Sigmoid colon (tissue), 4 donors: Measurements from ENCODE around the gene FREY1.

Experiments used
- CTCF ChIP-seq, 4 experiments: fragments of 450-650 bp in 3 of 4; fragments of 200-600 bp in 1 of 4; IDR thresholded peaks; one replicate each; pipeline ENCODE4 v1.5.1; 2016 to 2019; ENCODE audit warnings: antibody characterized with exemption in 4 of 4, mild to moderate bottlenecking in 3 of 4, moderate library complexity in 2 of 4
- EP300 ChIP-seq, 4 donors: sonication (generic); formaldehyde crosslinking; IDR thresholded peaks; one replicate each; pipeline ENCODE4 v1.6.1; 2017; ENCODE audit warnings: antibody characterized with exemption in 4 of 4
- POLR2A ChIP-seq, 2 donors: fragments of 450-650 bp; IDR thresholded peaks; one replicate each; pipeline ENCODE4 v1.6.1; 2016; ENCODE audit warnings: antibody characterized with exemption in 2 of 2, mild to moderate bottlenecking in 2 of 2, moderate library complexity in 2 of 2
- POLR2AphosphoS5 ChIP-seq, 4 donors: sonication (generic); formaldehyde crosslinking; IDR thresholded peaks; one replicate each; pipeline ENCODE4 v1.6.1; 2017; ENCODE audit warnings: antibody characterized with exemption in 4 of 4

GRCh38 chr11:45932217-45932616 is 25.1 kb upstream of the FREY1 start:
- no peak for TF ChIP-seq POLR2A (IDR thresholded peaks at IDR 0.05)
- no peak for TF ChIP-seq CTCF (IDR thresholded peaks at IDR 0.05)
- no peak for TF ChIP-seq POLR2AphosphoS5 (IDR thresholded peaks at IDR 0.05)
- no peak for TF ChIP-seq EP300 (IDR thresholded peaks at IDR 0.05)
